Coronary artery (tissue), 2 donors: ENCODE data around the gene CGNL1.

Experiments used
- DNase-seq: peaks from one replicate; pipeline ENCODE4 v3.0.0-alpha.2; 2017; ENCODE audit warnings: low spot score
- H3K27ac ChIP-seq, 2 donors: fragments of 200-600 bp; sonication (generic); one replicate each; pipeline ENCODE4 v1.5.1; 2016 to 2019
- H3K4me3 ChIP-seq: fragments of 200-600 bp; sonication (generic); 2 replicates; pipeline ENCODE4 v1.5.1; 2016; ENCODE audit warnings: mild to moderate bottlenecking, moderate library complexity
- TF ChIP-seq, protein P1 (sequence below): fragments of 200-600 bp; sonication (generic); IDR thresholded peaks from one replicate; pipeline ENCODE4 v1.5.1; 2019; ENCODE audit warnings: antibody characterized with exemption

Gene CGNL1

DNA sequence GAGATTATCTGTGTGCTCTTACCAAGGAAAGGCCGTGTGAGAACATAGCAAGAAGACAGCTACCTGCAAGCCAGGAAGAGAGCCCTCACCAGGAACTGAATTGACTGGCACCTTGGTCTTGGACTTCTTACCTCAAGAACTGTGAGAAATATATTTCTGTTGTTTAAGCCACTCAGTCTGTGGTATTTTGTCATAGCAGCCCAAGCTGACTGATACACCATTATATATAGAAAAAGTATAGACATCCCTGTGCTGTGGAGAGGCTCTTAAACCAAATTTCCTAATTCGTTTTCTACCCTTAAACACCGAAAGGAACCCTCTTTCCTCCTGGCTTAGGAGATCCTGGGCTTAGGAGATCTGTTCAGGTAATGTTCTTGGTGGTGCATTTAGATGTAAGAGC lies 44.8 kb downstream of the CGNL1 start:
- TF ChIP-seq, protein P1, sequence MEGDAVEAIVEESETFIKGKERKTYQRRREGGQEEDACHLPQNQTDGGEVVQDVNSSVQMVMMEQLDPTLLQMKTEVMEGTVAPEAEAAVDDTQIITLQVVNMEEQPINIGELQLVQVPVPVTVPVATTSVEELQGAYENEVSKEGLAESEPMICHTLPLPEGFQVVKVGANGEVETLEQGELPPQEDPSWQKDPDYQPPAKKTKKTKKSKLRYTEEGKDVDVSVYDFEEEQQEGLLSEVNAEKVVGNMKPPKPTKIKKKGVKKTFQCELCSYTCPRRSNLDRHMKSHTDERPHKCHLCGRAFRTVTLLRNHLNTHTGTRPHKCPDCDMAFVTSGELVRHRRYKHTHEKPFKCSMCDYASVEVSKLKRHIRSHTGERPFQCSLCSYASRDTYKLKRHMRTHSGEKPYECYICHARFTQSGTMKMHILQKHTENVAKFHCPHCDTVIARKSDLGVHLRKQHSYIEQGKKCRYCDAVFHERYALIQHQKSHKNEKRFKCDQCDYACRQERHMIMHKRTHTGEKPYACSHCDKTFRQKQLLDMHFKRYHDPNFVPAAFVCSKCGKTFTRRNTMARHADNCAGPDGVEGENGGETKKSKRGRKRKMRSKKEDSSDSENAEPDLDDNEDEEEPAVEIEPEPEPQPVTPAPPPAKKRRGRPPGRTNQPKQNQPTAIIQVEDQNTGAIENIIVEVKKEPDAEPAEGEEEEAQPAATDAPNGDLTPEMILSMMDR: no peak
- no peak for DNase-seq
- Histone ChIP-seq H3K27ac (no peak overlapping the region), H3K4me3 (no peak overlapping the region)

DNA sequence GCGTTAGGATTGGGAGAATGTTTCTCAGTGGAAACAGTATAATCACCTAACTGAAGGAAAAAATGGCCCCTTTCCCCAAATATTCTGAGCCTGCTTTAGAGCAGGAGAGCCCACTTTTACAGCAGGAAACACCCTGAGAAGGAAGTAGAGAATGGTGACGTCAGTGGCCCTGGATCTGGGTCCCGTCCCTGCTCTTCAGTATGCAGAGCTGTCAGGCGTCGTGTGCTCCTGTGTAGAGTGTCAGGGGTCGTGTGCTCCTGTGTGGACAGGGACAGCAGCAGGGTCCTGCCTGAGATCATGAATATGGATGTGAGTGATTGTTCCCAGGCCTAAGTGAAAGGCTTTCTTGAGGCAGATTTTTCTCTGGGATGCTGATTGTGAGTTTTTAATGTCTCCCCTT lies 45.2 kb downstream of the CGNL1 start:
- DNase-seq: no peak

DNA sequence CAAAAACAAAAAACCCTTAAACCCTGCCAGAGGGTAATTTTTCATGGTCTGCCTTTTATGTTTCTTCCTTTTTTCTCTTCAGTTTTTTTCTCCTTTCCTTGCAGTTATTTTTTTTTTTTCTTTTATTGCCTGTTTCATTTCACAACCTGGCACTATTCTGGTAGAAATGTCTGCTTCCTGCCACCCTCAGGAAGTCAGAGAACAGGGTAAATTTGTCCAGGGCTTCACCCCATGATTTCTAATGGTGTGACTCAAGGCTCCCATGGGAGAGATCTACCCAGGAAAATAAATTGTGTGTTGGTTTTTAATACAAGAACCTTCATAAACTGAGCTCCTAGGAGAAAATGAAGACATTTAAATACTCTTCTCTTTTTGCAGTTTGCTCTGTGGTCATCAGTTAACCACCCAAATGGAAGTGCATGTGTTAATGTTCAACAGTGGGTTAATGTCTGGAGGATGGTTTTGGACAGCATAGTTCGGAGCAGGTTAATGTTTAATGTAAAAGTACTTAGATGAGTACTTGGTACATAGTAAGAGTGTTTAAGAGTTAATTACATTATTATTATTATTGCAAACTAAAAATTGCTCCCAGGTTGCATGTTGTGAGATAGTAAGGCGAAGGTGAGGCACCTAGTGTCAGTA lies 45.9 kb downstream of the CGNL1 start:
- no peak overlapping the region for H3K4me3 ChIP-seq
- no peak for DNase-seq
- TF ChIP-seq, protein P1: no peak
- no peak overlapping the region for H3K27ac ChIP-seq

More for the DNA sequence above, 45.2 kb downstream of the CGNL1 start:
- no peak overlapping the region for H3K27ac ChIP-seq
- no peak overlapping the region for H3K4me3 ChIP-seq
- TF ChIP-seq, protein P1: no peak

DNA sequence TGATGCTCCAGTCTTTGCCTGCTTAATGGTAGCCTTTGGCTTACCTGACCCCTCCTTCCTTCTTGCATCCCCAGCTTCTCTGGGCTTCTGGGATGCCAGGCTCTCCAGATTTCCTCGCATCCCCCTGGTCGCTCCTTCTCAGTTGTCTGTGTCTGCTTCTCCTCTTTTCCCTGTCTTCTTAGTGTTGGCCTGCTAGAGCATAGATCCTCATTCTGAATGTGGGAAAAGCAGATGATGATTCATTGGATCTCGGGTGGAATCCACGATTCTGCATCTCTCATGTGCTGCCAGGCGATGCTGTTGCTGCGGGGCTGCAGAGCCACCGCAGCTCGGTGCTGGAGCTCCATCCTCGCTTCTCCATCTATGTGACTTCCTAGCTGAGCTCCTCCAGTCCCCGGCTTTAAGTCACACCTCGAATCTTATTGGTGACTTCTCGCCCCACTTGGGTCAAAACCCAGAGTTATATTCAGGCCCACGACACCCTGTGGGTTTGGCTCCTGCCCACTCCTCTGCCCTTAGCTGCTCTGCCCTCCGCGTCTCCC lies 47.4 kb downstream of the CGNL1 start:
- no peak overlapping the region for H3K4me3 ChIP-seq
- TF ChIP-seq, protein P1: no peak

DNA sequence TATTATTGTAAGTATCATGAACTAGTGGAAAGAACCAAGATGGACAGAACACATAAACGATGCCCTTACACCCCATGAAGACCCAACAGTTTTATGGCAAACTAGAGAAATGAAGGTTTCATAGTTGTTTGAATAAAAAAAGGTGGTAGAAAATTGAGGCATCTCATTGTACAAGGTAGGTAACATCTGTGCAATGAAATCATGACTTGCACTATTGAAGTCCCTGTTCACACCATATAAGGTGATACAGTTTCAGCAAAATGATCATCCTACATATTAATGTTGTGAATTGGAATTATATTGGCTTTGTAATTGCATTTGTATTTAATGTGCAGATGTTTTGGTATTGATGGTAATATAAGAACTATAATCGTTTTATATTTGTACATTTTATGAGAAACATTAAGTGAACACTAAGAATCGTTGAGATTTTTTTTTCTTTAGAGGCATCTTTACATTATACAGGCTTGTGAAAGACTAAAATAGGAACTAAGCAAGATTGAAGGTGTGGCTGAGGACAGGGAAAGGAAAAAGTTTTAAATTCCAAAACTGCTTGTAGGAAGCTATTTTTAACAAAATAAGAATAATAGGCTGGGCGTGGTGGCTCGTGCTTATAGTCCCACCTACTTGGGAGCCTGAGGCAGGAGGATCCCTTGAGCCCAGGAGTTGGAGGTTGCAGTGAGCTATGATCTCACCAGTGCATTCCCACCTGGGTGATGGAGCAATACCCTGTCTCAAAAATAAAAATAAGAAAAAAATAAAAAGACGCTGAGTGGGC lies 48.5 kb downstream of the CGNL1 start:
- no peak for DNase-seq
- Histone ChIP-seq H3K27ac (no peak overlapping the region), H3K4me3 (no peak overlapping the region)
- TF ChIP-seq, protein P1: no peak

More for the DNA sequence above, 47.4 kb downstream of the CGNL1 start:
- no peak overlapping the region for H3K27ac ChIP-seq
- DNase-seq: no peak

DNA sequence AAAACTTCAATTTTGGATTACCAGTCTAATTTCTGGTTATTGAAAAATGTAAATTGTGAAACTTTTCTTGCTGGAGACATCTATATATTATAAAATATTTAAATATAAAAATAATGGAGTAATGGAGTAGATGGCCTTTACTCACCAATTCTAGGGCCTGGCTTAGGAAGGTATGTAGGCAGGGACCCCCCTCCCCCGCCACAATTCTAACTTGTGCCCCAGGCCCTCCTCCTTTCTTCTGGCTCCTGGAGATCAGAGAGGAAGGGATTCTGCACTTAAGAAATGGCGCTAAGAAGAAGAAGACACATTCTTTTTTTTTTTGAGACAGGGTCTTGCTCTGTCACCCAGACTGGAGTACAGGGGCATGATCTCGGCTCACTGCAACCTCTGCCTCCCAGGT lies 49.5 kb downstream of the CGNL1 start:
- H3K4me3 ChIP-seq: no peak overlapping the region
- DNase-seq: no peak
- TF ChIP-seq, protein P1: no peak
- H3K27ac ChIP-seq: no peak overlapping the region
